ENCODE measurements around the gene ATG9B.
"Not testable (repeated sequence)": the region's sequence is repeated elsewhere in the genome, so short reads cannot be mapped to it uniquely, and the experiment has no call there.

Gene ATG9B

GRCh38 chr7:151035026-151035717, 10.9 kb upstream of the ATG9B start:
- DNase-seq, result no peak

GRCh38 chr7:151034312-151035025, 10.2 kb upstream of the ATG9B start:
- DNase-seq, result no peak

- no peak for DNase-seq
These were observed 9.6 kb upstream of the ATG9B start for GRCh38 chr7:151033864-151034249.

- no peak for DNase-seq
These were observed 8.9 kb upstream of the ATG9B start for GRCh38 chr7:151032936-151033863.

DNA sequence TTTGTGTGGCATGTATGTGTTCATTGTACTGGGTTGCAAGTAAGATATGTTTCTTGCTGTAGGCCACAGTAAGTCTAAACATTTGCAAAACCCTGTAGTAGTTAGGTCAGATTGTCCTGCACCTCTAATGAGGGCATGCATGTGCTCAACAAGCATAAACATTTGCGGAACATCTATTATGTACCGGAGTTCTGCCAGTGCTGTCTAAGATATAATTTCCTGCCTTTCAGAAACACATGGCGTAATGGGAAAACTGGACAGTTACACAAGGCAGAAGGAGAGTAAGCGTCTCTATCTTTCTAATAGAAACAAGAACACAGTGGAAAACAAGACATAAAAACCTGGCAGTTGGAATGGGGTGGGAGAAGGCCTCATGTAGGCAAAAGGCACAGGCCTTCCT, 6.7 kb upstream of the ATG9B start:
- no peak for DNase-seq

GRCh38 chr7:151028948-151029501, 4.7 kb upstream of the ATG9B start:
- DNase-seq, result no peak

DNA sequence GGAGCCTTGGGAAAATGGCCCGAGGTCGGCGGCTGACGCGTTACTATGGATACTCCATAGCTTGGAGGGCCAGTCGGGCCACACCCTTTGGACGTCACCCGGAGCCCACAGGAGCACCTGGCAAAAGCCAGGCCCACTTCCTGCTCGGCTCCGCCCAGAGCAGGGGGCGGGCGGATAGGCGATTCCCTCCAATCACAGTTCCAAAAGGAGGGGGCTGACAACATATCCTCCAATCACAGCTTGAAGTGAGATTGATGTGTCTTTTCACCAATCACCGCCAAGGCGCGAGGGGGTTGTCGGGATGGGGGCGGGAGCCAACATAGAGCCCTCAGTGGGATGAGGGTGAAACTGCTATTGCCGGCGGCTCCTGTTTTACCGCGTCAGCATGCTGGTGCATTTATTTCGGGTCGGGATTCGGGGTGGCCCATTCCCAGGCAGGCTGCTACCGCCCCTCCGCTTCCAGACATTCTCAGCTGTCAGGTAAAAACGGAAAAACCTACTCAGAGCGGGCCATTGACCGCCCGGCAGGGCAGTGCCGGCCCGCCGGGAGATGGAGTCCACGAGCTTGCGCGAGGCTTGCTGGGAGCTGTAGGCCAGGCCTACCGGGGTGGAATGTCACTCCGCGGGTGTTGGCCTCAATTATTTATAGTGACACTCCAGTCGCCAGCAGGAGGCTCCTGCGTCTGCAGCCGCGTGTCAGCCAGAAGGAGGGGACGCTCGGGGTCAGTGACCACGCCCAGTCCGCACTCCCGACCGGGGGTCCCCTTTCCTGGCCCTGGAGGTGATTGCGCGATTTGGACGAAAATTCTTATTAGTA, 4.0 kb upstream of the ATG9B start, which contains the start of gene ABCB8:
TSS of gene ABCB8 (plus strand) at position 320 of the 817 bp plus-strand sequence. CDS start at position 386, 66 bp downstream.
- DNase-seq, result peak; percentile 97 to 98

- DNase-seq, result not testable (repeated sequence)
These were observed 3.4 kb upstream of the ATG9B start for GRCh38 chr7:151027728-151028130.

GRCh38 chr7:151026771-151027727, 2.8 kb upstream of the ATG9B start:
- DNase-seq, result not testable (repeated sequence)

DNA sequence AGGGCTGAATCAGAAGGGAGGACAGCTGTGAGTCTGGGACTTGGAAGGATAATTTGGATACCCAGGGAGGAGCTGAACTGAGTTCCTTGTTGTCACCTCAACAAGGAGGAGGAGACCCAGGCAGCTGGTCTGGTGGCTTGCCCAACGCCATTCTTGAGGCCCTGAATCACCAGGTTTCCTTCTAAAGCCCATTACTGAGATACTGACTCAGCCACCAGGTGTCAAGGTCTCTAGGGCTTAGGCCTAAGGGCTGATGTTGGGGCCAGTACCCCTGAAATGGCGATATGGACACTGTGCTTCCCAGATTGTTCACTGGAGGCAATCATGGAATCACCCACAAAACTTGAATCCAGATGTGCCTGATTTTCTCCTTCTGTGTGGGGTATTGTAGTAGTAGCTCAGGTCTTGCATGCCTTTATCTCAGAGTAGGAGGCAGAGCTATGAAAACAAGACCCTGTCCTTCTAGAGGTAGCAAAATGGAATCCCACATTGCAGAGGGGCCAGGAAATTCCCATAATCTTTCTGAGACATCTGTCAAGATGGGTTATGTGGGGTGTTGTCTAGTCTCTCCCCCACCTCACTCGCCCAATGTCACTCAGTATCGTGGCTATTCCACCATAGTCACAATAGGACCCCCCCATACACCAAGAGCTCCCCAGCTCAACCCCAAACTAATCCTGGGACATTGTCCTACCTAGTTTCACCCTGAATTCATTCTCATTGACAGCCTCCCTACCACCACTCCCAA, 1.8 kb upstream of the ATG9B start:
- DNase-seq, result no peak

GRCh38 chr7:151023232-151023631, 1.1 kb downstream of the ATG9B start:
- no peak for DNase-seq

GRCh38 chr7:151020231-151020630, 4.1 kb downstream of the ATG9B start:
- no peak for DNase-seq

GRCh38 chr7:151019130-151019447, 5.2 kb downstream of the ATG9B start:
- DNase-seq, result no peak

GRCh38 chr7:151018421-151019129, 5.7 kb downstream of the ATG9B start:
- DNase-seq, result no peak

- peak; percentile 32 to 49 for DNase-seq
These were observed 6.3 kb downstream of the ATG9B start for GRCh38 chr7:151017953-151018420.

- no peak for DNase-seq
These were observed 6.8 kb downstream of the ATG9B start for GRCh38 chr7:151017370-151017952.

GRCh38 chr7:151016942-151017341, 7.4 kb downstream of the ATG9B start:
- no peak for DNase-seq

DNA sequence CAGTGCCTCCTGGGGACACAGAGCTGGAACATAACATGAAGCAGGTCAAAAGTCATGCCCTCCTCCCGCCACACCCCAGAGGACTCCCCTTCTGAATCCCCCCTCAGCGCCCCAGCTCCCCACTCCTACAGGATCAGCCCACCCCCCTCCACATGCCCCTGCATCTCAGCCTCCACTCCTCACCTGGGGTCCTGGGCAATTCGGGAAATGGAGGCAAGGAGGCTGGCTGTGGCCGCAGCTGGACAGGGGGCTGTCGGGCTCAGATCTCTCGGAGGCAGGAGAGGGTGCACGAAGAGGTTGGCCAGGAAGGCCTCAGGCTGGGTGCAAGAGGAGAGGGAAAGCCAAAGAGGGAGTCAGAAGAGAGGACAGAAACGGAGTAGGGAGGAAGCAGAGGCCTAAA, 7.8 kb downstream of the ATG9B start:
- DNase-seq, result no peak

DNA sequence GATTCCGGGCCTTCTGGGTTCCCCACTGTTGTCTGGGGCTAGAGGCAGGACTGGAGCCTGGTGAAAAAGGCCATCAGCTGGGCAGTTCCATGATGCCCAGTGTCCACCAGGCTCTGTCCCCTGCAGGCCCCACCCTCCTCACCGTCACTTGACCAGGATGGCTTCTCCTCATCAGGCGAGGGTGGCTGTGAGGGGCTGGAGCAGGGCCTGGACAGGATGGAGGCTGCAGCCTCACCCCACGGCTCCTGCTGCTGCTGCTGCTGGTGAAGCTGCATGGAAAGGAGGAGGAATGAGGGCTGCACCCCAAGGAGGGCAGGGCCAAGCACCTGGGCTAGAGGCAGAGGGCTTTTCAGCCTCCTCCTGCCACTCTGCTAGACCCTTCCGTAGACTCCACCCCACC, 8.3 kb downstream of the ATG9B start:
- no peak for DNase-seq
